Ishikawa (cell line): ENCODE data around the gene EZH2.

Experiments
- CEBPB ChIP-seq: IDR thresholded peaks from 2 replicates; pipeline ENCODE4 v1.6.1; 2012
- FOXM1 ChIP-seq: IDR thresholded peaks from 2 replicates; pipeline ENCODE4 v1.6.1; 2012; ENCODE audit warnings: low read depth, borderline replicate concordance
- RAD21 ChIP-seq: IDR thresholded peaks from 2 replicates; pipeline ENCODE4 v1.6.1; 2012; ENCODE audit warnings: low read depth
- REST ChIP-seq: IDR thresholded peaks from 2 replicates; pipeline ENCODE4 v1.6.1; 2012; ENCODE audit warnings: low read depth, mild to moderate bottlenecking

GRCh38 chr7:148866362-148866761 lies 17.7 kb downstream of the EZH2 start:
- no peak for TF ChIP-seq CEBPB
- no peak for TF ChIP-seq REST
- TF ChIP-seq FOXM1: no peak
- TF ChIP-seq RAD21: no peak
